OCI-LY1 (cell line): ENCODE measurements around the gene TPST1.

Source experiments
- H2AFZ ChIP-seq: fragments of 200-600 bp; sonication (generic), shearing (Covaris generic); 2 replicates; pipeline ENCODE4 v1.6.0; 2014; ENCODE audit warnings: antibody characterized with exemption, mild to moderate bottlenecking, low read length
- H3F3A ChIP-seq: fragments of 200-600 bp; sonication (generic), shearing (Covaris generic); 2 replicates; pipeline ENCODE4 v1.6.0; 2014; ENCODE audit warnings: mild to moderate bottlenecking, antibody characterized with exemption, low read length, moderate library complexity; ENCODE audit not compliant: insufficient read depth
- H3K27ac ChIP-seq: fragments of 200-600 bp; sonication (generic); 2 replicates; pipeline ENCODE4 v1.5.1; 2014; ENCODE audit warnings: low read length, mixed run types, mild to moderate bottlenecking, low read depth; ENCODE audit not compliant: poor library complexity, severe bottlenecking
- H3K27me3 ChIP-seq: fragments of 200-600 bp; sonication (generic); 2 replicates; pipeline ENCODE4 v1.6.0; 2014; ENCODE audit warnings: antibody characterized with exemption, mild to moderate bottlenecking, low read length, moderate library complexity; ENCODE audit not compliant: insufficient read depth
- H3K36me3 ChIP-seq: fragments of 200-600 bp; sonication (generic); 2 replicates; pipeline ENCODE4 v1.6.1; 2014; ENCODE audit warnings: mild to moderate bottlenecking, antibody characterized with exemption, low read length, moderate library complexity, mixed read lengths; ENCODE audit not compliant: insufficient read depth
- H3K4me1 ChIP-seq: fragments of 200-600 bp; sonication (generic); 2 replicates; pipeline ENCODE4 v1.5.1; 2014; ENCODE audit warnings: mild to moderate bottlenecking, low read length, moderate library complexity; ENCODE audit not compliant: insufficient read depth, severe bottlenecking
- H3K4me2 ChIP-seq: fragments of 200-600 bp; sonication (generic), shearing (Covaris generic); 2 replicates; pipeline ENCODE4 v1.6.1; 2014; ENCODE audit warnings: low read length
- H3K4me3 ChIP-seq: fragments of 200-600 bp; sonication (generic); 2 replicates; pipeline ENCODE4 v1.5.1; 2014; ENCODE audit warnings: low read length, low read depth, mild to moderate bottlenecking, mixed read lengths; ENCODE audit not compliant: poor library complexity, severe bottlenecking
- H3K79me2 ChIP-seq: fragments of 200-600 bp; shearing (Covaris generic); 2 replicates; pipeline ENCODE4 v1.6.1; 2016; ENCODE audit warnings: mixed run types, low read length, mixed read lengths; ENCODE audit not compliant: insufficient read depth
- H3K9ac ChIP-seq: fragments of 200-600 bp; sonication (generic), shearing (Covaris generic); 2 replicates; pipeline ENCODE4 v1.6.1; 2014; ENCODE audit warnings: mild to moderate bottlenecking, low read length, mixed read lengths
- H3K9me2 ChIP-seq: fragments of 200-600 bp; sonication (generic), shearing (Covaris generic); 2 replicates; pipeline ENCODE4 v1.6.1; 2014; ENCODE audit warnings: low read depth, mild to moderate bottlenecking, low read length, mixed read lengths
- H3K9me3 ChIP-seq: fragments of 200-600 bp; shearing (Covaris generic); 2 replicates; pipeline ENCODE4 v1.6.1; 2014; ENCODE audit warnings: low read length, mixed read lengths
- H4K20me1 ChIP-seq: fragments of 200-600 bp; sonication (generic), shearing (Covaris generic); 2 replicates; pipeline ENCODE4 v1.6.0; 2016; ENCODE audit warnings: mild to moderate bottlenecking, low read length; ENCODE audit not compliant: insufficient read depth
- CTCF ChIP-seq: fragments of 200-600 bp; sonication (generic), shearing (Covaris generic); IDR thresholded peaks from 2 replicates; pipeline ENCODE4 v1.5.1; 2017; ENCODE audit warnings: mild to moderate bottlenecking, antibody characterized with exemption, low read length, moderate library complexity, mixed read lengths
- EZH2 ChIP-seq: fragments of 200-600 bp; sonication (generic), shearing (Covaris generic); IDR thresholded peaks from 2 replicates; pipeline ENCODE4 v1.8.0; 2017; ENCODE audit warnings: borderline replicate concordance, mixed run types, mild to moderate bottlenecking, antibody characterized with exemption, low read length, moderate library complexity, mixed read lengths

TPST1 gene

DNA sequence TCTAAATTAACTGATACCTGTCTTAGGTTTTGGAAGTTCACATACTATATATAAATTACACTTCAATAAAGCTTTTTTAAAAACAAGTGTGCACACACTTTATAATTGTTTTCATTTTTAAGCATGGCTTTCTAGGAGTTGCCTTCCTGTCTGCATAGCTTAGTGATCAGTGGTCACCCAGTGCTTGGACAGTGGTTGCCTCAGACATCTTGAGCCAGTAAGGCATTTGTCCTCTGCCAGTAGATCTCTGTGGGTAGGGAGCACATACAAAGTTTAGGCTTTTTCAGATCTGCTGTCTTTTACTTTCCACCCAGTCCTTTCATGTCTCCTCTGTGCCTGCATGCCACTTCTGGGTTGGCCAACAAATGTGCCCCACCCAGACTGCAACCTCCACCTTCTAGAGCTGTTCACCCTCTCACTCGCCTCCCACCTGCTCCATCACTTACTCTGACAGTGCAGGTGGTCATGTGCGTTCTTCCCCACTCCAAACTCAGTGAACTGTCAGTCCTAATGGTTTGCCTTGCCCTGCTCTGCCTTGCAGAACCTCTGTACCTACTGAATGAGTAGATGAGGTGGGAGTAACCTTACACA lies 31.7 kb downstream of the TPST1 start:
- H3K9ac ChIP-seq = no peak overlapping the region
- H3K9me2 ChIP-seq = no peaks in the 10 kb centered on the region
- H3K36me3 ChIP-seq = no peaks in the 10 kb centered on the region
- peaks cover 4% of the 10 kb centered on the region; the same call in 1 of the 2 replicates for H3K9me3 ChIP-seq
- no peak for TF ChIP-seq EZH2
- no peak overlapping the region for H3K4me2 ChIP-seq
- H2AFZ ChIP-seq = no peak overlapping the region
- no peaks in the 10 kb centered on the region for H4K20me1 ChIP-seq
- no peak overlapping the region for H3K27ac ChIP-seq
- H3K4me3 ChIP-seq = no peak overlapping the region
- H3K79me2 ChIP-seq = no peaks in the 10 kb centered on the region
- H3K27me3 ChIP-seq = no peaks in the 10 kb centered on the region
- H3K4me1 ChIP-seq = no peaks in the 10 kb centered on the region
- H3F3A ChIP-seq = no peaks in the 10 kb centered on the region

DNA sequence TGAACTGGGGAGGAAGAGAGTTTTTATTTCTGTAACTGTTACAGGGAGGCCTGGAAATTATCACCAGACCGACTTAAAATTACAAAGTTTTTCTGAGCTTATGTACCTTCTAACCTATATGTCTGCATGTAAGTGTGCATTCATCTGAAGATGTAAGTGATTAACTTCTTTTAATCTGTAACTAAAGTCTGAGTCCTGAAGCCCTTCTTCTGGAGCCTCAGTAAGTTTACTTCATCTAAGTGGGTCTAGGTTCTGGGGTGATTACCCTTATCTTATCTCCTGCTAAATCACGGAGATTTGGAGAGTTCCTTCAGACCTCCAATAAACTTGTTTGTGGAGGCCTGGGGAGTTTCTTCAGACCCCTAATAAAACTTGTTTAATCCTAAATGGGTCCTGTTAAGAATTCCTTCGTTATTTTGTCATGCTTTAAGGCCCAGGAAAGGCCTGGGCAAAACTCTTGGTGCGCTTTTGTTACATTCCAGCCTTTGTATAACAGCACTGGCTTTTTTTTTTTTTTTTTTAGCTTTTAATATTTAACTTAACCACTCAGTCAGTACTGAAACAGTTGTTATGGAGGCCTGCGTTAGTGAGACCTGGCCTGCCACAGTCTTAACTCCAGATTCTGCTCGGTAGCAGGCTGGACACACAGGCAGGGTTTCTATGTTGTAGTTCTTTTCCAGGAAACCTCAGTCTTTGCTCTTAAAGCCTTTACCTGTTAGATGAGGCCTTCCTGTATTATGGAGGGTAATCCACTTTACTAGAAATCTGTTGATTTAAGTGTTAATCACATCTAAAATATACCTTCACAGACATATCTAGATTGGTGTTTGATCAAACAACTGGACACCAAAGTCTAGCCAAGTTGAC lies 33.0 kb downstream of the TPST1 start:
- no peaks in the 10 kb centered on the region for H3K79me2 ChIP-seq
- peaks cover 1% of the 10 kb centered on the region; the same call in 1 of the 2 replicates for H3K9me3 ChIP-seq
- no peak overlapping the region for H3K27ac ChIP-seq
- H3F3A ChIP-seq = no peaks in the 10 kb centered on the region
- TF ChIP-seq EZH2 (no peak), CTCF (no peak)
- no peak overlapping the region for H3K9ac ChIP-seq
- no peak overlapping the region for H3K4me3 ChIP-seq
- H3K9me2 ChIP-seq = no peaks in the 10 kb centered on the region
- H3K4me1 ChIP-seq = no peaks in the 10 kb centered on the region
- no peak overlapping the region for H2AFZ ChIP-seq
- no peaks in the 10 kb centered on the region for H4K20me1 ChIP-seq
- H3K27me3 ChIP-seq = no peaks in the 10 kb centered on the region
- no peak overlapping the region for H3K4me2 ChIP-seq
- H3K36me3 ChIP-seq = no peaks in the 10 kb centered on the region

DNA sequence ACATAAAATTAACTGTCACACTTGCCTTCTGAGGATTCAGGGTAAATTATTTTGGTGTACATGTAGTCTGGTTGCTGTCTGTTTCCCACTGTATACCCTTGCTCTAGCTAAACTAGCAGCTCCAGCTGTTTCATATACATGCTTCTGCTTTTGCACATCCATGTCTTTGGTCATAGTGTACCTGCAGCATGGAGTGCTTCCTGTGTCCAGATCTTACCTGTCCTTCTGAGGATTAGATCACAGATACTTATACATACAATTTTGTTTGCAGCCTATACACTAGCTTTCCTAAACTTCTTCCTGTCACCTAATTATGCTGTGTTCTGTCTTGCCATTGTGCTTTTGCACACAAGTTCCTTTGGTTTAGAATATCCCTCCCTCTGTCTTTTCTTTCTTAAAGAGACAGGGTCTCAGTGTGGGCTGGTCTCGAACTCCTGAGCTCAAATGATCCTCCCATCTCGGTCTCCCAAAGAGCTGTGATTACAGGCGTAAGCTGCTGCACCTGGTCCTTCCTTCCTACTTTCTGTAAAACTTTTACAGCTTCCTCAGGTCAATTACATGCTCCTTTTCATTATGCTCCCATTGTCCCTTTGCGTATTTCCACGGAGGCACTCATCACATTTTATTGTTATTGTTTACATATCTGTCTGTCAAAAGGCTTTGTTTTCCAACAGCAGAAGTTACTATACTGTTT lies 33.8 kb downstream of the TPST1 start:
- Histone ChIP-seq H3K27me3 (no peaks in the 10 kb centered on the region), H3K4me1 (no peaks in the 10 kb centered on the region), H3K4me2 (no peak overlapping the region), H2AFZ (no peak overlapping the region), H4K20me1 (no peaks in the 10 kb centered on the region), H3F3A (no peaks in the 10 kb centered on the region), H3K36me3 (no peaks in the 10 kb centered on the region), H3K27ac (no peak overlapping the region), H3K79me2 (no peaks in the 10 kb centered on the region), H3K9me3 (no peaks in the 10 kb centered on the region), H3K4me3 (no peak overlapping the region), H3K9me2 (no peaks in the 10 kb centered on the region), H3K9ac (no peak overlapping the region)
- no peak for TF ChIP-seq CTCF
- no peak for TF ChIP-seq EZH2
